GM10248 (cell line): Measurements from ENCODE around the gene ACY1.

Source experiments
- CTCF ChIA-PET: fragments of 300-600 bp; sonication (Branson Sonifier 250); formaldehyde crosslinking; extraction: SDS; loops from one replicate; lab custom pipeline; 2021; ENCODE audit warnings: antibody characterized with exemption; lab: Yijun Ruan, JAX
- POLR2A ChIA-PET: fragments of 350-650 bp; sonication (Branson Sonifier 250); formaldehyde crosslinking; extraction: SDS; loops from one replicate; lab custom pipeline; 2020; ENCODE audit warnings: antibody characterized with exemption; lab: Yijun Ruan, JAX
- DNase-seq: peaks from one replicate; pipeline ENCODE4 v3.0.0; 2012; ENCODE audit errors: extremely low spot score
- CTCF ChIP-seq: IDR thresholded peaks from 2 replicates; pipeline ENCODE4 v1.5.1; 2012; ENCODE audit warnings: mild to moderate bottlenecking, low read depth; ENCODE audit errors: extremely low read depth, missing control alignments, control extremely low read depth

Gene ACY1

GRCh38 chr3:51942603-51943450 lies 40.5 kb upstream of the ACY1 start:
- ChIA-PET POLR2A (interaction anchor here (0.6 to 1.3 kb wide), 4 partner anchors 31 to 390 kb away, joined by 3 to 7 read pairs (median 4); partner anchors contain the start of gene ABHD14B), CTCF (interaction anchor here (0.8 to 3.0 kb wide), 20 partner anchors 9 to 1326 kb away, joined by 3 to 42 read pairs (median 5); partner anchors contain the start of genes ABHD14A, ABHD14B, ACY1 and MAPKAPK3)
- no peak for TF ChIP-seq CTCF
- peak; percentile 90 for DNase-seq

DNA sequence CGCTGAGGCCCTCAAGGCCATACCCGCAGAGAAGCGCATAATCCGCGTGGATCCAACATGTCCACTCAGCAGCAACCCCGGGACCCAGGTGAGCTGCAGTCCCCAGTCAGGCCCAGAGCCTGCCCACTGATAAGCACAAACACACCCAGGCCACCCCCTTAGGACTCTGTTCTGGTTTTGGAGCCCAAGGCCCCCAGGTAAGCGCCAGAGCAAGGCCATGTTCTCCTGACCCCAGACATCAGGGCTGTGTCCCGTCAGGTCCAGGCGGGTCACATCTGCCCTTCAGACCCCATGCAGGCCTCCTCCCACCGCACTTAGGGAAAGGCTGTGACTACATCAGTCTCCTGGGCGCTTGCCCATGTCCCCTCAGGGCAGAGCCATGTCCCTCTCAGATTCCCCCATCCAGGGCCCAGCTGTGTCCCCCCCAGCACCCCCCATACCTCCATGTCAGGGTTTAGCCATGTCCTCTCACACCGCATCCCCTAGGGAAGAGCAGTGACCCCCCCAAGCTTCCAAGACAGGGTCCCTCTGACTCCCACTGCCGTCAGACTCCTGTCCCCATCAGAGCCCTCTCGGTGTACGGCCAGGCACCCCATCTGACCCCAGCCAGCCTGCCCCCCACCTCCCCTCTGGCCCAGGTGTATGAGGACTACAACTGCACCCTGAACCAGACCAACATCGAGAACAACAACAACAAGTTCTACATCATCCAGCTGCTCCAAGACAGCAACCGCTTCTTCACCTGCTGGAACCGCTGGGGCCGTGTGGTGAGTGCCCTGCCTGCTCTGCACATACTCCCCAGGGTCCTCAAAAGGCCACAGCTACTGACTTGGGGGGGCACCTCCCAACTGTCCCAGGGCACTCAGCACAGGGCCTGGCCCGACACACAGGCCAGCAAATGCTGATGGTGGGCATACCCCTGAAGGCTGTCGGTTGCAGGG lies 39.6 kb upstream of the ACY1 start:
- no peak for TF ChIP-seq CTCF
- ChIA-PET POLR2A (interaction anchor here (0.9 to 1.3 kb wide), 2 partner anchors 30 to 152 kb away, joined by 3 to 7 read pairs; partner anchors contain the start of gene ABHD14B), CTCF (interaction anchor here (0.9 to 3.0 kb wide), 15 partner anchors 8 to 1327 kb away, joined by 3 to 42 read pairs (median 7); partner anchors contain the start of genes ABHD14A, ABHD14B, ACY1 and MAPKAPK3)

GRCh38 chr3:51944451-51945021 lies 38.8 kb upstream of the ACY1 start:
- DNase-seq = no peak
- ChIA-PET CTCF (interaction anchor here (1.0 to 1.2 kb wide), 3 partner anchors 21 to 177 kb away, joined by 3 to 8 read pairs (median 3); partner anchors contain the start of genes ABHD14A and ABHD14B), POLR2A (no interaction called here)
- no peak for TF ChIP-seq CTCF

More for the DNA sequence above, 39.6 kb upstream of the ACY1 start:
- no peak for DNase-seq

GRCh38 chr3:51945031-51945840 lies 38.1 kb upstream of the ACY1 start:
- no peak for DNase-seq
- ChIA-PET CTCF (interaction anchor here (1.0 to 1.5 kb wide), 4 partner anchors 17 to 108 kb away, joined by 3 to 8 read pairs (median 4); partner anchors contain the start of genes ABHD14A and ABHD14B), POLR2A (no interaction called here)
- no peak for TF ChIP-seq CTCF

- ChIA-PET CTCF (interaction anchor here (1.4 to 1.5 kb wide), 2 partner anchors 16 to 107 kb away, joined by 3 to 4 read pairs; no protein-coding TSS in a partner anchor), POLR2A (no interaction called here)
- no peak for DNase-seq
Observed at GRCh38 chr3:51945926-51946705, 37.2 kb upstream of the ACY1 start.

More at GRCh38 chr3:51945926-51946705, 37.2 kb upstream of the ACY1 start:
- TF ChIP-seq CTCF = no peak
